Measurements from ENCODE around the gene GNAT2. TPM values are rescaled to one million over a fixed set of nuclear protein-coding genes. Genes with fewer than 3 reads are reported as not detected.

Gene GNAT2
- total RNA-seq, 1 experiment from 2014 or later, result not detected

DNA sequence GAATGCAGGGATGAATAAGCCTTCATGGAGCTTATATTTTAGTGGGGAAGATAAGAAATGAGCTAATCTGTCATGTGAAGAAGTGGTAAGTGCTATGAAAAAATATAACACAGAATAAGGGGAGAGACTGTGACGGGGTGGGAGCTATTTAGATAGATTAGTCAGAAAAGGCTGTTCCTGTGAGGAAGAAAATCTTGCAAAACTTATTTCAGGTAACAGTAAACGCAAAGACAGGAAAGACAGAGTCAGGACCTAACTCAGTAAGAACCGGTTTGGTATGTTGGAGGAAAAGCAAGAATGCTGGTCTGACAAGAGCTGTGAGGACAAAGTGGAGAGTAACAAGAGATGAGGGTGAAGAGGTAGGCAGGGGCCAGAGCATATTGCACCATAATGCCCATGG lies 49.0 kb downstream of the GNAT2 start:
- peak in 1 of 2 experiments; percentile 24 for DNase-seq
- H3K36me3 ChIP-seq (ENCODE audit: control insufficient read depth, insufficient read depth, low read length), result no peaks in the 10 kb centered on the region
- TF ChIP-seq, protein P1, sequence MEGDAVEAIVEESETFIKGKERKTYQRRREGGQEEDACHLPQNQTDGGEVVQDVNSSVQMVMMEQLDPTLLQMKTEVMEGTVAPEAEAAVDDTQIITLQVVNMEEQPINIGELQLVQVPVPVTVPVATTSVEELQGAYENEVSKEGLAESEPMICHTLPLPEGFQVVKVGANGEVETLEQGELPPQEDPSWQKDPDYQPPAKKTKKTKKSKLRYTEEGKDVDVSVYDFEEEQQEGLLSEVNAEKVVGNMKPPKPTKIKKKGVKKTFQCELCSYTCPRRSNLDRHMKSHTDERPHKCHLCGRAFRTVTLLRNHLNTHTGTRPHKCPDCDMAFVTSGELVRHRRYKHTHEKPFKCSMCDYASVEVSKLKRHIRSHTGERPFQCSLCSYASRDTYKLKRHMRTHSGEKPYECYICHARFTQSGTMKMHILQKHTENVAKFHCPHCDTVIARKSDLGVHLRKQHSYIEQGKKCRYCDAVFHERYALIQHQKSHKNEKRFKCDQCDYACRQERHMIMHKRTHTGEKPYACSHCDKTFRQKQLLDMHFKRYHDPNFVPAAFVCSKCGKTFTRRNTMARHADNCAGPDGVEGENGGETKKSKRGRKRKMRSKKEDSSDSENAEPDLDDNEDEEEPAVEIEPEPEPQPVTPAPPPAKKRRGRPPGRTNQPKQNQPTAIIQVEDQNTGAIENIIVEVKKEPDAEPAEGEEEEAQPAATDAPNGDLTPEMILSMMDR (IDR thresholded peaks at IDR 0.05; ENCODE audit: insufficient read depth in 1 of 2, low read depth in 1 of 2, low read length in 1 of 2, severe bottlenecking in 1 of 2, unreplicated experiment in 1 of 2), result no peak
- POLR2A ChIA-PET, result interaction anchor here (0.6 to 1.7 kb wide), 2 partner anchors 22 to 359 kb away, joined by 3 to 14 read pairs; partner anchors contain the start of gene GNAI3
- CTCF ChIA-PET, result interaction anchor here (1.3 kb wide), 1 partner anchor 25 kb away, joined by 7 read pairs; no protein-coding TSS in a partner anchor
- intact Hi-C loops (cut with micrococcal nuclease; ENCODE audit: unreplicated experiment), result no loop called here
- H3K9me3 Mint-ChIP-seq (ENCODE audit: unreplicated experiment), result no peaks in the 10 kb centered on the region
- H3K27me3 ChIP-seq (replicated peaks; ENCODE audit: control insufficient read depth, insufficient read depth, low read length), result no peaks in the 10 kb centered on the region
- H3K9me3 ChIP-seq, result no peaks in the 10 kb centered on the region
- H3K4me1 ChIP-seq, result peaks cover 25% of the 10 kb centered on the region
- BruUV-seq (replicated peaks), result no TSS peak
- no peak overlapping the region for H3K27ac Mint-ChIP-seq (ENCODE audit: unreplicated experiment)
- no peaks in the 10 kb centered on the region for H3K36me3 Mint-ChIP-seq (ENCODE audit: insufficient read depth, unreplicated experiment)
- H3K4me1 Mint-ChIP-seq (ENCODE audit: low read depth, unreplicated experiment), result peaks cover 9% of the 10 kb centered on the region
- H3K4me3 Mint-ChIP-seq (ENCODE audit: unreplicated experiment), result no peak overlapping the region
- no peak overlapping the region for H3K4me3 ChIP-seq (ENCODE audit: low read depth, low read length)
- H3K27me3 Mint-ChIP-seq (ENCODE audit: insufficient read depth, unreplicated experiment), result no peaks in the 10 kb centered on the region

DNA sequence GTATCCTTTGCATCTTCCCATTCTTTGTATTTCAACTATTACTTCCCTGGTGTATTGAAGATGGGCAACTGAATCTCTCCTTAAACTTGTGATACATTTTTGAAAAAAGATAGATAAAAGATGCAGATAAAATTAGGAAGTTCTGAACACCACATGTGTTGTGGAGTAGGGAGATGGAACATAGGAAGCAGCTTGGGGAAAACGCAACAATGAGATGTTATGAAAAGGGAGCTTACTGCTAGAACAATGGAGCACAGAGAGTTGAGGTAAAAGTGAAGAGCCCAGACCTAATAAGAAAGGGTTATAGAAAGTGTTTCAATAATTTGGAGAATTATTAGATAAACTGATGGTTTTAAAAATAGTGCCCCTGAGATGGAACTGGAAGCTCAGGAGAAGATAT lies 50.1 kb downstream of the GNAT2 start:
- BruUV-seq (replicated peaks), result no TSS peak
- POLR2A ChIA-PET, result interaction anchor here (1.7 kb wide), 1 partner anchor 21 kb away, joined by 14 read pairs; the partner anchor contains the start of gene GNAI3

DNA sequence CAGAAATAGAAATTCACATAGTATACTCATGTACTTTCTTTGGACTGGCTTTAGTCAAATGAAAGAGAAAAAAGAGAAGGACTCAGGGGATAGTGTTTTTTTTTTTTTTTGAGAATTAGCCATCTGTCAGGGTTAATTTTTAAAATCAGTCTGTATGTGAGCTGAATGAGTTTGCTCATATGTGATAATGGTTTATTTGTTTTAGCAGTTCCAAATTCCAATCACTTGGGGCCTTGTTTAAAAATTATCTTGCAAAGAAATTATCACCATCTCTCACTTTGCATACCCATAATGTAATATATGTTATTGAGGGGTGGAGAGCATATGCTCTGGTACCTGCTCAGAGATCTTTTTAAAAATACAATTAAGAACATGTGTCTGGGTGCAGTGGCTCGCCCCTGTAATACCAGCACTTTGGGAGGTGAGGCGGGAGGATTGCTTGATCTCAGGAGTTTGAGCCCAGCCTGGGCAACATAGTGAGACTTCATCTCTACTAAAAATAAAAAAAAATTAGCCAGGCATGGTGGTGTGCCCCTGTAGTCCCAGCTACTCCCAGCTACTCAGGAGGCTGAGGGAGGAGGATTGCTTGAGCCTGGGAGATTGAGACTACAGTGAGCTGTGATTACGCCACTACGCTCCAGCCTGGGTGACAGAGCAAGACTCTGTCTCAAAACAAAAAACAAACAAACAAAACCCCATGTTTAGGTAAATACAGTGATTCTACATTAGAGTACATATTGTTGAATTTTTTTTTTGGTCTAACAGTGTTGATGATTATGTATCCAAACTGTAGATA lies 51.3 kb downstream of the GNAT2 start:
- no peak overlapping the region for H3K27ac Mint-ChIP-seq (ENCODE audit: unreplicated experiment)
- H3K4me1 ChIP-seq, result peaks cover 31% of the 10 kb centered on the region
- intact Hi-C loops (cut with micrococcal nuclease; ENCODE audit: unreplicated experiment), result no loop called here
- no peaks in the 10 kb centered on the region for H3K27me3 Mint-ChIP-seq (ENCODE audit: insufficient read depth, unreplicated experiment)
- no peaks in the 10 kb centered on the region for H3K36me3 Mint-ChIP-seq (ENCODE audit: insufficient read depth, unreplicated experiment)
- no peaks in the 10 kb centered on the region for H3K36me3 ChIP-seq (ENCODE audit: control insufficient read depth, insufficient read depth, low read length)
- H3K9me3 Mint-ChIP-seq (ENCODE audit: unreplicated experiment), result no peaks in the 10 kb centered on the region
- no peaks in the 10 kb centered on the region for H3K9me3 ChIP-seq
- H3K4me3 Mint-ChIP-seq (ENCODE audit: unreplicated experiment), result no peak overlapping the region
- H3K4me1 Mint-ChIP-seq (ENCODE audit: low read depth, unreplicated experiment), result peaks cover 16% of the 10 kb centered on the region
- H3K27me3 ChIP-seq (replicated peaks; ENCODE audit: control insufficient read depth, insufficient read depth, low read length), result no peaks in the 10 kb centered on the region
- CTCF ChIA-PET, result interaction anchor here (0.6 to 1.8 kb wide), 3 partner anchors 19 to 22 kb away, joined by 3 to 13 read pairs (median 5); partner anchors contain the start of gene GNAI3
- TF ChIP-seq, protein P1 (IDR thresholded peaks at IDR 0.05; ENCODE audit: insufficient read depth in 1 of 2, low read depth in 1 of 2, low read length in 1 of 2, severe bottlenecking in 1 of 2, unreplicated experiment in 1 of 2), result no peak
- no TSS peak for BruUV-seq (replicated peaks)
- POLR2A ChIA-PET, result interaction anchor here (0.6 to 1.0 kb wide), 2 partner anchors 19 to 417 kb away, joined by 3 to 11 read pairs; partner anchors contain the start of genes AHCYL1 and GNAI3
- DNase-seq, result no peak
- H3K4me3 ChIP-seq (ENCODE audit: low read depth, low read length), result no peak overlapping the region

More for the DNA sequence above, 50.1 kb downstream of the GNAT2 start:
- H3K4me3 Mint-ChIP-seq (ENCODE audit: unreplicated experiment), result no peak overlapping the region
- no peaks in the 10 kb centered on the region for H3K9me3 Mint-ChIP-seq (ENCODE audit: unreplicated experiment)
- Histone ChIP-seq H3K4me3 (ENCODE audit: low read depth, low read length) (no peak overlapping the region), H3K4me1 (peaks cover 25% of the 10 kb centered on the region), H3K9me3 (no peaks in the 10 kb centered on the region), H3K27me3 (replicated peaks; ENCODE audit: control insufficient read depth, insufficient read depth, low read length) (no peaks in the 10 kb centered on the region), H3K36me3 (ENCODE audit: control insufficient read depth, insufficient read depth, low read length) (no peaks in the 10 kb centered on the region)
- no peaks in the 10 kb centered on the region for H3K27me3 Mint-ChIP-seq (ENCODE audit: insufficient read depth, unreplicated experiment)
- no peak for DNase-seq
- CTCF ChIA-PET, result no interaction called here
- peaks cover 12% of the 10 kb centered on the region for H3K4me1 Mint-ChIP-seq (ENCODE audit: low read depth, unreplicated experiment)
- TF ChIP-seq, protein P1 (IDR thresholded peaks at IDR 0.05; ENCODE audit: insufficient read depth in 1 of 2, low read depth in 1 of 2, low read length in 1 of 2, severe bottlenecking in 1 of 2, unreplicated experiment in 1 of 2), result no peak
- intact Hi-C loops (cut with micrococcal nuclease; ENCODE audit: unreplicated experiment), result no loop called here
- no peaks in the 10 kb centered on the region for H3K36me3 Mint-ChIP-seq (ENCODE audit: insufficient read depth, unreplicated experiment)
- no peak overlapping the region for H3K27ac Mint-ChIP-seq (ENCODE audit: unreplicated experiment)
